ENCODE data around the gene NUDT7. TPM values are rescaled to one million over a fixed set of nuclear protein-coding genes. Genes with fewer than 3 reads are reported as not detected.

NUDT7 gene
- total RNA-seq, 1 donor from 2014 or later = 3.5 TPM

DNA sequence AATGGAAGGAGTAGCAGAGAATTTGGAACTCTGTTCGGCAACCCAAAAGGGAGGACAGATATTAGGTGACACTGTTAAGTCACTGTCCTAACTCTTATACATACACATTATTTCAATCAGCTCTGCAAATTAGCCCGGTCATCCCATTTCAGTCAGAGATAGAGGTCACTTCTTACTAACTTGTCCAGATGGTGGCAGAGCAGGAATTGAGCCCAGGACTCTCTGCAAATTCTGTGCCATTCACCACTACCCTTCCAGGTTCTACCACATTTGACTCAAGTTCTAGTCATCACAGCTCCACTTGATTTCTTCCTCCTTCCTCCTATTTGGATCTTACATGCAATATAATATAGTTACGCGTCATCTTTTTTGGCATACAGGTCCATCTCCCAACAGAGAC, 35.9 kb upstream of the NUDT7 start:
- Histone ChIP-seq H3K36me3 (ENCODE audit: insufficient read depth, low read length) (no peaks in the 10 kb centered on the region), H3K9ac (ENCODE audit: low read length) (no peak overlapping the region), H3K4me3 (ENCODE audit: insufficient read depth, low read depth, low read length) (no peak overlapping the region), H3K9me3 (ENCODE audit: insufficient read depth, low read depth, low read length) (no peaks in the 10 kb centered on the region), H4K20me1 (ENCODE audit: insufficient read depth, low read length) (no peaks in the 10 kb centered on the region), H3K27ac (ENCODE audit: low read depth, low read length) (no peak overlapping the region), H3K27me3 (ENCODE audit: insufficient read depth, low read length) (no peaks in the 10 kb centered on the region), H2AFZ (ENCODE audit: low read depth, low read length) (no peak overlapping the region), H3K4me1 (ENCODE audit: insufficient read depth, low read length) (no peaks in the 10 kb centered on the region), H3K79me2 (ENCODE audit: insufficient read depth, low read length) (no peaks in the 10 kb centered on the region), H3K4me2 (ENCODE audit: low read length) (no peak overlapping the region)
- peaks cover 27% of the 10 kb centered on the region for H3K27me3 Mint-ChIP-seq (ENCODE audit: low read depth, unreplicated experiment)
- DNase-seq (ENCODE audit: low read depth) = no peak
- TF ChIP-seq EZH2 (IDR thresholded peaks at IDR 0.05; ENCODE audit: insufficient read depth, low read length) = no peak
- TF ChIP-seq, protein P1, sequence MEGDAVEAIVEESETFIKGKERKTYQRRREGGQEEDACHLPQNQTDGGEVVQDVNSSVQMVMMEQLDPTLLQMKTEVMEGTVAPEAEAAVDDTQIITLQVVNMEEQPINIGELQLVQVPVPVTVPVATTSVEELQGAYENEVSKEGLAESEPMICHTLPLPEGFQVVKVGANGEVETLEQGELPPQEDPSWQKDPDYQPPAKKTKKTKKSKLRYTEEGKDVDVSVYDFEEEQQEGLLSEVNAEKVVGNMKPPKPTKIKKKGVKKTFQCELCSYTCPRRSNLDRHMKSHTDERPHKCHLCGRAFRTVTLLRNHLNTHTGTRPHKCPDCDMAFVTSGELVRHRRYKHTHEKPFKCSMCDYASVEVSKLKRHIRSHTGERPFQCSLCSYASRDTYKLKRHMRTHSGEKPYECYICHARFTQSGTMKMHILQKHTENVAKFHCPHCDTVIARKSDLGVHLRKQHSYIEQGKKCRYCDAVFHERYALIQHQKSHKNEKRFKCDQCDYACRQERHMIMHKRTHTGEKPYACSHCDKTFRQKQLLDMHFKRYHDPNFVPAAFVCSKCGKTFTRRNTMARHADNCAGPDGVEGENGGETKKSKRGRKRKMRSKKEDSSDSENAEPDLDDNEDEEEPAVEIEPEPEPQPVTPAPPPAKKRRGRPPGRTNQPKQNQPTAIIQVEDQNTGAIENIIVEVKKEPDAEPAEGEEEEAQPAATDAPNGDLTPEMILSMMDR (IDR thresholded peaks at IDR 0.05; ENCODE audit: insufficient read depth, low read depth, low read length) = no peak
- H3K27ac Mint-ChIP-seq (ENCODE audit: unreplicated experiment) = no peak overlapping the region
- peaks cover 2% of the 10 kb centered on the region for H3K36me3 Mint-ChIP-seq (ENCODE audit: low read depth, unreplicated experiment)
- no peak overlapping the region for H3K4me3 Mint-ChIP-seq (ENCODE audit: unreplicated experiment)
- no peak for FAIRE-seq
- no peaks in the 10 kb centered on the region for H3K9me3 Mint-ChIP-seq (ENCODE audit: unreplicated experiment)
- no peaks in the 10 kb centered on the region for H3K4me1 Mint-ChIP-seq (ENCODE audit: low read depth, unreplicated experiment)

DNA sequence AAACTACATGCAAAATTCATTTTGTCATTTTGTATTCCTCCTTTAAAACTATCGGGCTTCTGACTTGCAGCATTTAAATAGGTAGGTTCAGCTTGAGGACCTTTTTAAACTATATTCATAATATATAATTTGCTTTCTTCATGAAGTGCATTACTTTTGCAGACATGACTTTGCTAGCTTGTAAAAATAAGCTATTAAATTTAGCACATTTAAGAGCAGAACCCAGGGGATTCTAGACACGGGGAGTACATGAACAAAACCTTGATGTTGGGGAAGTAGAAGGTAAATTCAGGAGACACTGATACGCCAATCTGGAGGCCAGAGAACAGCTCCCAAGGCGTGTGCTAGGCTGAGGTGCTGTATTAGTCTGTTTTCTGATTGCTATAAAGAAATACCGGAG, 32.3 kb upstream of the NUDT7 start:
- no peak overlapping the region for H3K9ac ChIP-seq (ENCODE audit: low read length)
- H3K4me3 ChIP-seq (ENCODE audit: insufficient read depth, low read depth, low read length) = no peak overlapping the region
- H3K27ac ChIP-seq (ENCODE audit: low read depth, low read length) = no peak overlapping the region
- DNase-seq (ENCODE audit: low read depth) (no peak), FAIRE-seq (no peak)
- H3K9me3 ChIP-seq (ENCODE audit: insufficient read depth, low read depth, low read length) = no peaks in the 10 kb centered on the region
- no peak overlapping the region for H2AFZ ChIP-seq (ENCODE audit: low read depth, low read length)
- no peaks in the 10 kb centered on the region for H3K79me2 ChIP-seq (ENCODE audit: insufficient read depth, low read length)
- H4K20me1 ChIP-seq (ENCODE audit: insufficient read depth, low read length) = no peaks in the 10 kb centered on the region
- H3K4me3 Mint-ChIP-seq (ENCODE audit: unreplicated experiment) = no peak overlapping the region
- H3K36me3 Mint-ChIP-seq (ENCODE audit: low read depth, unreplicated experiment) = peaks cover 2% of the 10 kb centered on the region
- no peak overlapping the region for H3K27ac Mint-ChIP-seq (ENCODE audit: unreplicated experiment)
- H3K27me3 ChIP-seq (ENCODE audit: insufficient read depth, low read length) = no peaks in the 10 kb centered on the region
- H3K9me3 Mint-ChIP-seq (ENCODE audit: unreplicated experiment) = no peaks in the 10 kb centered on the region
- H3K4me1 ChIP-seq (ENCODE audit: insufficient read depth, low read length) = no peaks in the 10 kb centered on the region
- TF ChIP-seq, protein P1 (IDR thresholded peaks at IDR 0.05; ENCODE audit: insufficient read depth, low read depth, low read length) = no peak
- TF ChIP-seq EZH2 (IDR thresholded peaks at IDR 0.05; ENCODE audit: insufficient read depth, low read length) = no peak
- peaks cover 32% of the 10 kb centered on the region for H3K27me3 Mint-ChIP-seq (ENCODE audit: low read depth, unreplicated experiment)
- H3K4me2 ChIP-seq (ENCODE audit: low read length) = no peak overlapping the region
- H3K4me1 Mint-ChIP-seq (ENCODE audit: low read depth, unreplicated experiment) = no peaks in the 10 kb centered on the region
- H3K36me3 ChIP-seq (ENCODE audit: insufficient read depth, low read length) = no peaks in the 10 kb centered on the region

DNA sequence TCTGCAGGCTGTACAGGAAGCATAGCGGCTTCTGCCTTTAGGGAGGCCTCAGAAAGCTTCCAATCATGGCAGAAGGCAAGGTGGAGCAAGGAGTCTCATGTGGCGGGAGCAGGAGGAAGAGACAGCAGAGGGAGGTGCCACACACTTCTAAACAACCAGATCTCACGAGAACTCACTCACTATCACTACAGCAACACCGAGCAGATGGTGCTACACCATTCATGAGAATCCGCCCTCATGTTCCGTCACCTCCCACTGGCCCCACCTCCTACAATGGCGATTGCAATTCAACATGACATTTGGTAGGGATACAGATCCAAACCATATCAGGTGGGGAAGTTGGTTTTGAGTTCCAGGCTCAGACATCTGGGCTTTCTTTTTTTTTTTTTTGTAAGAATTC, 31.9 kb upstream of the NUDT7 start:
- Histone ChIP-seq H3K4me1 (ENCODE audit: insufficient read depth, low read length) (no peaks in the 10 kb centered on the region), H3K36me3 (ENCODE audit: insufficient read depth, low read length) (no peaks in the 10 kb centered on the region), H4K20me1 (ENCODE audit: insufficient read depth, low read length) (no peaks in the 10 kb centered on the region), H3K27ac (ENCODE audit: low read depth, low read length) (no peak overlapping the region), H3K9me3 (ENCODE audit: insufficient read depth, low read depth, low read length) (no peaks in the 10 kb centered on the region), H3K79me2 (ENCODE audit: insufficient read depth, low read length) (no peaks in the 10 kb centered on the region), H3K4me2 (ENCODE audit: low read length) (no peak overlapping the region), H2AFZ (ENCODE audit: low read depth, low read length) (no peak overlapping the region), H3K4me3 (ENCODE audit: insufficient read depth, low read depth, low read length) (no peak overlapping the region), H3K27me3 (ENCODE audit: insufficient read depth, low read length) (no peaks in the 10 kb centered on the region), H3K9ac (ENCODE audit: low read length) (no peak overlapping the region)
- H3K36me3 Mint-ChIP-seq (ENCODE audit: low read depth, unreplicated experiment) = peaks cover 2% of the 10 kb centered on the region
- TF ChIP-seq, protein P1 (IDR thresholded peaks at IDR 0.05; ENCODE audit: insufficient read depth, low read depth, low read length) = no peak
- no peak for TF ChIP-seq EZH2 (IDR thresholded peaks at IDR 0.05; ENCODE audit: insufficient read depth, low read length)
- no peaks in the 10 kb centered on the region for H3K4me1 Mint-ChIP-seq (ENCODE audit: low read depth, unreplicated experiment)
- no peak for DNase-seq (ENCODE audit: low read depth)
- H3K27me3 Mint-ChIP-seq (ENCODE audit: low read depth, unreplicated experiment) = peaks cover 30% of the 10 kb centered on the region
- no peaks in the 10 kb centered on the region for H3K9me3 Mint-ChIP-seq (ENCODE audit: unreplicated experiment)
- no peak overlapping the region for H3K27ac Mint-ChIP-seq (ENCODE audit: unreplicated experiment)
- no peak for FAIRE-seq
- no peak overlapping the region for H3K4me3 Mint-ChIP-seq (ENCODE audit: unreplicated experiment)

Data from astrocyte (in vitro differentiated cells and primary cell).